NCI-H2107 (cell line): ENCODE results near the gene FAM43B.

Experiments used
- DNase-seq: peaks from one replicate; lab custom pipeline; 2025; lab: John Stamatoyannopoulos, UW

The FAM43B gene

GRCh38 chr1:20552728-20553445, 514 bp downstream of the FAM43B start:
- no peak for DNase-seq

DNA sequence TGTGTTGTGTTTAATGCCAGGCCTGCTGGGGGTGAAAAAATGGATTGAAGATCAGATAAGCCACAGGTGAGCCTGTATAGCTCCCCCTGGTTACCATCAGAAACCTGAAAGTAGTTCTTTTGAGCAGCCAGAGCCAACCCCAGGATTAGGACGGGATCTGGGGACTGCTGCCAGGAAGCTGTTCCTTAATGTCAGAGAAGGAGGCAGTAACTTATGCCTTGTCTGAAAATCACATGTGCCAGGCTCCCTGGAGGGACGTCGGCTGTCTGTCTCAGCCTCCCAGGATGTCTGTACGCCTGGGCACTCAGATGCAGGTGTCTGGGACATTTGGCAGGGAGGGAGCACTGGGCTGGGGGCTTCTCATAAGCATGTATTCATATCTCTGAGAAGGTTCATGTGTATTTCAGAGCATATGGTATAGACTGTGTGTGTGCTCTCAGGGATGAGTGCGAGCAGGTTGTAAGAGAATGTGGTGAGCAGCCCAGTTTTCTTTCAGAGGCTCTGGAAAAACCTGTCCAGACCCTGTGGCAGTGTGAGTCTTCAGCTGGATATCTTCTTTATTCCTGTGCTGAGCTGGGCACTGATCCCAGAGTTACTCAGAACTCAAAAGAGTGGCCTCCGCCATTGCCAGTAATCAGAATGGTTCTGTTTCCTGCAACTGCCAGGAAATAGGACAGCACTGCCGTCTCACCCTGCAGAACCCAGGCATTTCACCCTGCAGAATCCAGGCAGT, 2.8 kb downstream of the FAM43B start:
- DNase-seq = no peak

- DNase-seq = no peak
Observed at GRCh38 chr1:20555758-20556120, 3.4 kb downstream of the FAM43B start.

- no peak for DNase-seq
Observed at GRCh38 chr1:20558191-20558590, 5.8 kb downstream of the FAM43B start.

DNA sequence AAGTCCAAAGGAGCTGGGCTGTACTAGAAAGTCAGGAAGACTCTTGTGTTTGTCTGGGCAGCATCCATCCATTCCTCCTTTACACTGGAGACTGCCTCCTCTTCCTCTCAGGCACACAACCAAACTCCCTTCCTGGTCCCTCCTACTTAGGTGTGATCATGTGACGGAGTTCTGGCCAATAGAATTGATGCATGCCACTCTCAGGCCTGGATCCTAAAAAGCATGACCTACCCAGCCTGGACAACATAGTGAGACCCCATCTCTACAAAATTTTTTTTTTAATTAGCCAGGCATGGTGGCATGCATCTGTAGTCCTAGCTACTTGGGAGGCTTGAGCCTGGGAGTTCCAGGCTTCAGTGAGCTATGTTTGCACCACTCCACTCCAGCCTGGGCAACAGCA, 8.6 kb downstream of the FAM43B start:
- no peak for DNase-seq

GRCh38 chr1:20565234-20565633, 12.9 kb downstream of the FAM43B start:
- no peak for DNase-seq

- DNase-seq = no peak
Observed at GRCh38 chr1:20569523-20570098, 17.2 kb downstream of the FAM43B start.

DNA sequence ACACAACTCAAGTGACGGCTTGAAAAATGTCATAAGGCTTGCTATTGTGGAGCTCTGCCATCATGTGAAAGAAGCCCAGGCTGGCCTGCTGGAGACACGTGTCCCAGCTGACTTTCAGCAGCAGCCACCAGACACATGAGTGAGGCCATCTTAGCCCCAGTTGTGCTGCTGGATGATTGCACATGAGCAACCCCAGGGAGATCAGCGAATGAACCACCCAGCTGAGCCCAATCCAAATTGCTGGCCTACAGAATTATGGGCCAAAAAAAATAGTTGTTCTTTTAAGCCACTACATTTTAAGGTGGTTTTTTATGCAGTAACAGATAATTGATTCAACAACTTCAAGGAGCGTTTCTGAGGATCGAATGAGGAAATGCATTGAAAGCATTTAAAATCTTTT, 19.1 kb downstream of the FAM43B start:
- no peak for DNase-seq

GRCh38 chr1:20573987-20574386, 21.6 kb downstream of the FAM43B start:
- DNase-seq = no peak

GRCh38 chr1:20574686-20575540, 22.5 kb downstream of the FAM43B start:
- DNase-seq = peak; percentile 9

DNA sequence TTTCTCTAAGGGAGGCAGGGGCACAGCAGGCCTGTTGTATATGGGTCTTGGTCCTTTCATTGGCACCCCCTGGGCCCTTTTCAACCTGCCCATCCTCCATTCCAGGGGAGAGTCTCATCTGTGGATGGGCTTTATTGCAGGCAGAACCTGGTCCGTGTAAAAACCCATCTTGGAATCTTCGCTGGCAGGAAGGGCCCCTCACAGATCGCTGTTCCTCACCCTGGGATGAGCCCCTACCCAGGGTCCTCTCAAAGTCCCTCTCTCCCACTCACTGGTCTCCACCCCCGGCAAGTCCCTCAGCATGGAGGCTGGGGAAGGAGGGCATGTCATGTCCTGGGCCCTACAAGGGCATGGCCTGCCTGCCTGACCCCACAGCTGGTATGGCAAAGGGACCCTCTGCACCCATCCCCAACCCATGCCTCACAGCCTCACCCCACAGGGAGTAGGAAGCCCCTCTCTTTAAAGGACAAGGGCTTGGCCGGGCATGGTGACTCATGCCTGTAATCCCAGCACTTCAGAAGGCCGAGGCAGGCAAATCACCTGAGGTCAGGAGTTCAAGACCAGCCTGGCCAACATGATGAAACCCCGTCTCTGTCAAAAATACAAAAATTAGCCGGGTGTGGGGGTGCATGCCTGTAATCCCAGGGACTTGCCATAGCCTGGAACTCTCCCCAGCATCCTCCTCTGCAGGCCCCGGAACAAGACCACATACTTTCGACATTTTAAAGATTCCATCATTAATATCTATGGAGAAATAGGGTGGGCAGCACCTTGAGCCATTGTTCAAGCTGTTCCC, 23.4 kb downstream of the FAM43B start:
- DNase-seq = no peak

DNA sequence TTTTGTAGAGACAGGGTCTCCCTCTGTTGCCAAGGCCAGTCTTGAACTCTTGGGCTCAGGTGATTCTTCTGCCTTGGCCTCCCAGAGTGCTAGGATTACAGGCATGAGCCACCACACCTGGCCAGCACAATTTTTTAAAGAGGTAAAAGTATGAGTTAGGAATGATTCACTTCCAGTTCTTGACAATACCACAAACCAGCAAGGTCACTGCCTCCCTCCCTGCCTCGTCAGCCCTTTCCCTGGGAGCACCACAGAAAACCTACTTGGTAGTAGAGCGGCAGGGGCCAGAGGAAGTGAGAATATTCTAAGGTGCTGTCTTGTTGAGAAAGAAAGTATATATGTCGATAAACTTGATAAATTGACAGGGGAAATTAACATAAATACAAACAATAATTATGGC, 25.7 kb downstream of the FAM43B start:
- no peak for DNase-seq

- DNase-seq = no peak
Observed at GRCh38 chr1:20578721-20579395, 26.5 kb downstream of the FAM43B start.

- no peak for DNase-seq
Observed at GRCh38 chr1:20584890-20585289, 32.5 kb downstream of the FAM43B start.

DNA sequence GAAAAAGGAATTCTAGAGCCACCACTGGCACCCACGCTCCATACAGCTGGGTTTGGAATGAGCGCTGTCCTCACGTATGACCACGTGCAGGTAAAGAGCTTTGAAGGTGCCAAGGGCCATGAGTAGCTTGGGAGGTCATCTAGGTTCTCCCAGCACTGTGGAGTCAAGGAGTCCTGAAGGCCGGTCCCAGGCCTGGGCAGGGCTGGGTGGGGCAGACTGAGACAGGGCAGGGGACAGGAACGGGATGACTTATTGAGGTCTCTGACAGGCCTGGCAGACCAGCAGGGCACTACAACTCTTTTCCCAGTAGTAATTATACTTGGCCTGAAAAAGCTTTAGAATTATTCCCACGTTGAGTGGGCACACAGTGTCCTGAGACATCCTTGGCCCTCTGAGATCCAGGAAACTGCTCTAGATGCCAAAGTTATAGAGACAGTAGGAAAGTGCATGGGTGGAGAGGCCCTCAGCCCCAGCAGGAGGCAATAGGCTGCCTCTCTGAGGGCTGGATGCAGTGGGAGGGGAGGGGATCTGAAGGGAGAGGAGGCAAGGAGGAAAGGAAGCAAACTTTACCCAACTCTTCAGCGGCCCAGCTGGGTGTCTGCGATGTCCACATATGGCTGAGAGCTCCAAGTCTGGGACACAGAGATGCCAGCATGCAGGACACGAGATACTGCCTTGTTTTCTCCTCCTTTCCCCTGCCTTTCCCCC, 34.7 kb downstream of the FAM43B start:
- DNase-seq = no peak

GRCh38 chr1:20587661-20588053, 35.3 kb downstream of the FAM43B start:
- no peak for DNase-seq

GRCh38 chr1:20588634-20589225, 36.4 kb downstream of the FAM43B start, which contains the start of gene CDA:
Gene CDA, plus strand, starts transcription at chr1:20589097. Its CDS starts 33 bp downstream, at chr1:20589130.
- DNase-seq = no peak

- no peak for DNase-seq
Observed at GRCh38 chr1:20589331-20590278, 37.2 kb downstream of the FAM43B start.

DNA sequence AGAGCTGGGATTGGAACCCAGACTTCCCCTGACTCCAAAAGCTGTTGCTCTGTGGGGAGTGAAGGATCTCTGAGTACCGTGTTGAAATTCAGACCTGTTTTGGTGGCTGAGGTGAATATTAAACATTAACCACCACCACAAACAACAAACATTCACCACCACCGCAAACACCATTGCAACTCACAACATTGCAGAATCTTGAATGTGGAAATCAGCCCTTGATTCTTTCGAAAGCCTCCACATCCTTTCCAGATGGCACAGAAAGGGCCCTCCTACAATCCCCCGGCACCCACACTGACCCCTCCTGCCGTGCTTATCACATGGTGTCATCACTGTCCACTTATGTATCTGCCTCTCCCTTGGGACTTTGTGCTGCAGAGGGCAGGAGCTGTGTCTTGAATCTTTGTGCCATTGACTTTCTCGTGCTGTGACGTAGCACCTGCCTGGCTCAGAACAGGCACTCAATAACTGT, 38.0 kb downstream of the FAM43B start:
- no peak for DNase-seq
